Measurements from ENCODE around the gene P2RY6.
A peak's percentile ranks its signal among the peaks of the same experiment; 100 is the strongest.

Gene P2RY6

DNA sequence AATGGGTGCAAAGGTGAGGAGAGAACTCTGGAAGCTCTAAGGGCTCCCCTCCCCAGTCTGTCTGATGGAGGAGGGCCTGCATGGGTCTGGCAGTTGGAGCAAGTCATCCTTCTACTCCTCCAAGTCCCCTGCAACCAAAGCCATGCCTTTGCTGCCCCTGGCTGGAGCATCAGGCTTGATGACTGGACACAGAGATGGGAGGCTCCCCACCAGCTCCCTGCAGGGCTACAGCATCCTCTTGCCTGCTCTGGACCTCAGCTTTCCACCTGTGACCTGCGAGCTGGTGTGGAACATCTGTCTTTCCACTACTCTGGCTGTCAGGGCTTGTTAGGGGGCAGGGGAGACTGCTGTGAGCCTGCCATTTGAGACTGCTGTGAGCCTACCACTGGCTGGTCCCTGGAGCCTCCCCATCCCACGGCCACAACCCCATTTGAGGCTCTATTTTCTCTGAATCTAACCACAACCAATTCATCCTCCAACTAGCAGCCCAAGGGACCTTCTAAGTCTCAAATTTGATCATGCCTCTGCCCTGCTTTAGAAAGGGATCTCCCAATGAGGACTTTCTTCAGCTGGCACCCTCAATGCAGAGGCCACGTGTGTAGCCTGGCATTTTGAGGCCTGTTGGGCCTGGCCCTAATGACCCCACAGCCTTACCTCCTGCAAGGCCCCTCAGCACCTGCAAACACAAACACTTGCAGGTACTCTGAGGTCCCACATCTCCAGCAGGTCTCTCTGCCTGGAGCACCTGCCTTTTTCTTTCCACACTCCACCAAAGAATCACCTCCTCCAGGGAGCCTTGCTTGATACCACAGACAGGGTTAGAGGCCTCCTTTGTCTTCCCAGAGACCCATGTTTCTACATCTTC is 9.9 kb downstream of the P2RY6 start:
- DNase-seq, result no peak

DNA sequence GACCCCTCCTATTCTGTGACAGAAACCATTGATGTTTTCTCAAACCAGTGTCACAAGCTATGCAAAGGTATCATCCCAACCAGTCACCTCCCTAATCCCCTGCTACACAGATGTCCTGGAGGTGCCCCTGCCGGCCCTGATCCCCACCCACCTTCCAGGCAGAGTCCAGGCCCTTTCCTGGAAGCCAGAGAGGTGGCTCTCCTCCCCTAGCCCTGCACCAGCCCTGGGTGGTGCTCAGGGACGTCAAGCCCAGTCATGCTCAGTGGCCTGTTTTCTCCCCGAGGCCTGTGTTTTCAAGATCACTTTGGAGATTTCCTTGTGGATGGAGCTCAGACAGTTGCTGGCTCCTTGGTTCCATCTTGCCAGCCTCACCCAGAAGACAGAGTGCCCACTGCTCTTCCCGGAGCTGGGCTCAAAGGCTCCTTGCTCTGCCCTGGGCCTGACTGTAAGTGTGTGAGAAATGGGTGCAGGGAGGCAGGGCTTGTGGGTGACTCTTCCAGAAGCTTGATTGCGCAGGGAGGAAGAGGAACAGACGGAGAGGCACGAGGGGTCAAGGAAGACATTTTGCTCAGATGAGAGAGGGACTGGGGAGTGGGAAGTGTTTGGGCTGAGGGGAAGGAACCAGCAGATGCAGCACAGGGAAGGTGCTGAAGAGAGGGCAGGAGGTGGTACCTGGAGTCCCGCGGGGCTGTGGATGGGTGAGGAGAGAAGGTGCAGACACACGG is 11.3 kb downstream of the P2RY6 start:
- DNase-seq, result no peak

DNA sequence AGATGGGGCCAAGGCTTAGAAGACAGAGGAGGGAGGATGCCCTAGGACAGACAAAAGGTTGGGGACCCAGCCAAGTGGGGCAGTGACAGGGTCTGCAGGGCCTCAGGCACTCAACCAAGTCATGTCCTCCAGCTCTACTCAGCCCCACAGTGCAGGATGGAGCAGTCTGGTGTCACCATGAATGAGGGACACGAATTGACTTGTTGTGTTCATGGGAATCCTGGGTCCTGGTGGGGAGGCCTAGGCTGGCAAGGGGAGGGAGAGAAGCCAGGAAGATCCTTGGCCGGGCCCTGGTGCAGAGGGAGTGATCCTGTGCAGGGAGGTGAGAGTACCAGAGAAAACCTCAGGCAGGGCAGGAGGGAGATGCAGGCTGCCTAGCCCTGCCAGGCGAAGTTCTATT is 12.0 kb downstream of the P2RY6 start:
- no peak for DNase-seq

DNA sequence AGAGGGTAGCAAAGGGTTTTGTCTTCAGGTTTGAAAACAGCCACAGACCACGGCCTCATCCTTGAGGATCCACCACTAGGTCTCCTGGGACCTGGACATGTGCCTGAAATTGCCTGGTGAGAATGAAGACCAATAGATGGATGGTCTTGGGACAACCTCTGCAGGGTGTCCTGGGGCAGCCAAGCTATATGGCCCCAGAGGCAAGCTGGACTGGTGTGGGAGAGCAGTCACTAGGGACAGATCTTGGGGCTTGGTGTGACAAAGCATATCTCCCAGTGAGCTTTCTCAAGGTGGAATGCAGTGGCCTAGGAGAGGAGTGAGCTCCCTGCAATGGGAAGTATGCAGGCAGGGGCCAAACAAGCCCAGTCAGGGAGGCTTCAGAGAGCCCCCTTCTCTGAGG is 13.6 kb downstream of the P2RY6 start:
- DNase-seq, result no peak

DNA sequence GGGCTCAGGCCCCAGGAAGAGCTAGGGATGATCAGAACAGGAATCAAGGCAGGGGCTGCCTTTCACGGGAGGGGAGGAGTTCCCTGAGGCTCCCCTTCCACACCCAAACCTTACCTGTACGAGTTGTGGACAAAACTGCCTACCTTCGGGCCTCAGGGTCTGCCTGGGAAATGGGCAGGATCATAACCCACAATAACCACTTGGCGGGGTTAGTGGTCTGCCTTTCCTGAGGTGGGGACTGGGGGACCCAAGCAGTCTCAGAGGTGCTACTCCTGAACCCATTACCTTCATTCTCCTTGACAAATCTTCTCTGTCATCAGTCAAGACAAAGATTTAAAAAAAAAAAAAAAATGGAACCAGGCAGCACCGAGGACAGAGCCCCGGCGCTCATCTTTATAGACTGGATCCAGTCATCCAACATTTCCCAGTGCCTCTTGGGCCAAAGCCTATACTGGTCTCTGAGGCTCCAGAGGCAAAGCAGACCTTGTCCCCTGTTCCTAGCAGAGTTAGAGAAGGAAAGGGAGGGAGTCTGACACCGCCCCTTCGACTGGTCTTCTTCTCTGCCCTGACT is 14.2 kb downstream of the P2RY6 start:
- no peak for DNase-seq

DNA sequence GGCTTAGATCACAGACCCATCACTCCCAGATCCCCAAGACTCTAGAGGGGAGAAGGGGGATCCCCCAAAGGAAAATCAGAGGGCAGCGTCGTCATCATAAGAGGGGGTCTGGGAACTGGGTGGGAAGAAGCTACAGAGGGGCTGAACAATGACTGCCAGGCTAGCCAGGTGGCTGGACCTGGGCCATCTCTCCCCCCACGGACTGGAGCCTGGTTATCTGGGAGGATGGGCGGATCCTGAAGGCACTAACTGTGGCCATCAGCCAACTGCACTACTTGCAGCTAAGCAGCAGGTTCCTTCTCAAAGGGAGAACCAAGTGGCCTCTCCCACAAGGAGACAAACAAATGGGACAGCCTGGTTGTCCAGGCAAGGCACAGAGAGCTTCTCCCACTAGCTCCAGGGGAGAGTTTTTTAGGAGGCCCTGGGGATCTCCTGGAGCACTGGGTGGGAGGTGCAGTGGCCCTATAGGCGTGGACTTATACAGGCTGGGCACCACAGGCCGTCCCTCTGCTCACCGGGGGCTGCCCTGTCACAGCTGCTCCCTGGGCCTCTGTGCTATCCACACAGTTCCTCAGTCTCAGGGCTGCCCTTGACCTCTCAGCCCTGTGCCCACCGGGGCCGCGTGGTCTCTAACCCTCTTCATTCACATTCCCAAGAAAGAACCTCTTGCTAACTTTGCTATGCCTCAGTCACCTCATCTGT is 15.4 kb downstream of the P2RY6 start:
- no peak for DNase-seq

DNA sequence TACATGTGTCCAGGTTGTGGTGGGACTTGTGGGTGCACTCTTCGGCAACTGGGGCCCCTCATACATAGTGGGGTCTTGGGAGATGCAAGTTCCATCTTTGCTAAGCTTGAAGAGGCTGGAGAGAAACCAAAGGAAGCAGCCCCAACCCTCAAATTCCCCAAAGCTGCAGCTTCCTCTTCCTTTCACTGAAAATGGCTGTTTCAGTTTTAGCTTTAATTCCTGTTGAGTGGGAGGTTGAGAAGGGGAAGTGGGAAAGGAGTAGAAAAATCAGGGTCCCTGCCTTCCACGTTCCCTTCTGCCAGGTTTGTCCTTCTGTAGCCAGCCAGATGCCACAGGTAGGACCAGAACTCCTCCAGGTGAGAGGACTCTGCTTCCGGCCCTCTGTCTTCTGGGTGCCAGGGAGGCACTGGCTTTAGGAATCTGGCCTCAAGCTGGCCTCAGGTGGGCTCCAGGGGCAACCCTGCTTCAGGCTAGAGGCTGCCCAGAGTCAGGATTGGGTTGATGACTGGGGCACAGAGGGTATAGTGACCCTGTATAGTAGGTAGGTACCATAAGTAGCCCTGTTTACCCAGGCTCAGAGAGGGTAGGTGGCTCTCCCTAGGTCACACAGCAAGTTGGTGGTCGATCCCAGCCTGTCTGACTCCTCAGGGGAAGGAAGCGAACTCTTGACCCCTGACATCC is 16.2 kb downstream of the P2RY6 start:
- DNase-seq, result no peak

DNA sequence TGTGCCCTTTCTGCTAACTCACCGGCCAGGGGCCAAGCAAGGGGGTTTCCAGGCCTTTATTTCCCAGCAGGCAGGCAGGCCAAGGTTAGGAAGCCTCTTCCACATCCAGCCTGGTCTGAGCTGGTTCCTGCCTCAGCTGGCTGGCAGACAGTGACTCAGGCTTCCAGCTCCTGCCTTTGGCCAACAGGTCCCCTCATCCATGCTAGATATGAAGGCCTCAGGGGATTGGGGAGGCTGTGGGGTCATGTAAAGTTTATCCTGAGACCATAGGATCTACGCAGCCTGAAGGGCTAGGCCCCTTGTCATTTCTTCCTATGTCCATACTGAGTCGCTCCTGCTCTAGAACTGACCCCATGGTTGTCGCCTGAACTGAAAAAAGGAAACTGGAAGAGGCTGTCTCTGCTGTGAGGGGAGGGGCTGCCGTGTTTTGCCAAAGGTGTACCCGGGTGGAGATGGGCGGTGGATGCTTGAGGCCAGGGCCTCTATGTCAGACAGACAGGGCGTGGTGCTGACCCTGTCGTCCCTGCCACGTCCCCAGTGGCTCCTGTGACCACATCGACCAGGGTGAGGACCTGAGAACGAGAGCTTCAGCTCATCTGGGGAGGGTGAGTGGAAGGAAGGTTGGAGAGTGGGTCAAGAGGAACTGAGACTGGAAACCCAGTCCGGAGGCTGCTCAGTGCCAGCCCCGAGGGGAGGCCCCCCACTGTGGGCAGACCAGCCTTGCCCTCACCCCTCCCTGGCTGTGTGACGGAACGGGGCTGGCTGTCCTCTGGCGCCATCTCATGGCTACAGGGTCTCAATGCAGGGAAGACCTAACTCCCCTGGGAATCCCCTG is 17.0 kb downstream of the P2RY6 start:
- DNase-seq, result peak; percentile 63

DNA sequence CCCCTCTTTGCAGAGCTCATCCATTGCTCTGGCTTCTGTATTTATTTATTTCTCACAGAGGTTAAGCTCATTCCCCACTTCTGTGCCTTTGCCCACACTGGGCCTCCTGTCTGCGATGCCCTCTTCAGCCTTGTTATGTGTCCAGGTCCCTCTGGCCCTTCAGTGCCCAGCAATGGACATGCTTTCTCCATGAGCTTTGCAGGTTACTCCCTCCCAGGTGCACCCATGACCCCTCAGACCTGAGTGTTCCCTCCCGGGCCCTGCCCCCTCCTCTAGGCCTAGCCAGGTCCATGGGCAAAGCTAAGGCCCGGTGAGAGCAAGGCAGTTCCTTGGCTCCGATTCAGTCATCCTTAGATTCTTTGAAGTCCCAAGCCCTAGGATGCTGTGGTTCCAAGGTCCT is 18.4 kb downstream of the P2RY6 start:
- no peak for DNase-seq

DNA sequence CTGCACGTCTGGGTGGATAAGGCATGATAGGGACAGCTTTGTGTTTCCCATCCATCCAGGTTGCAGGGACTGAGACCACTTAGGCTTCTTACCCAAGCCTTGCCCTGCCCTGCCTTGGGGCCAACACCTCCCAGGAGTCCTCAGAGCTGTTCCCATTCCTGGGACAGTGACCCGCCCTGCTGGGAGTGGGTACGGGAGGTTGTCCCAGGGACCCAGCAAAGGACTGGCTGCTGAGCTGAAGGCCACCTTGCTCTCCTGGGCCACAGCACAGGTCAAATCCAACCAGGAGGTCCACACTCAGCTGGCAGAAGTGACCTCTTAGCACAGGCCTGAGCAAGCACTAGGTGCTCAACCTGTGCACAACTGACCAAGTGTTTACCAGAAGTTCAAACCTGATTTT is 19.1 kb downstream of the P2RY6 start:
- no peak for DNase-seq

DNA sequence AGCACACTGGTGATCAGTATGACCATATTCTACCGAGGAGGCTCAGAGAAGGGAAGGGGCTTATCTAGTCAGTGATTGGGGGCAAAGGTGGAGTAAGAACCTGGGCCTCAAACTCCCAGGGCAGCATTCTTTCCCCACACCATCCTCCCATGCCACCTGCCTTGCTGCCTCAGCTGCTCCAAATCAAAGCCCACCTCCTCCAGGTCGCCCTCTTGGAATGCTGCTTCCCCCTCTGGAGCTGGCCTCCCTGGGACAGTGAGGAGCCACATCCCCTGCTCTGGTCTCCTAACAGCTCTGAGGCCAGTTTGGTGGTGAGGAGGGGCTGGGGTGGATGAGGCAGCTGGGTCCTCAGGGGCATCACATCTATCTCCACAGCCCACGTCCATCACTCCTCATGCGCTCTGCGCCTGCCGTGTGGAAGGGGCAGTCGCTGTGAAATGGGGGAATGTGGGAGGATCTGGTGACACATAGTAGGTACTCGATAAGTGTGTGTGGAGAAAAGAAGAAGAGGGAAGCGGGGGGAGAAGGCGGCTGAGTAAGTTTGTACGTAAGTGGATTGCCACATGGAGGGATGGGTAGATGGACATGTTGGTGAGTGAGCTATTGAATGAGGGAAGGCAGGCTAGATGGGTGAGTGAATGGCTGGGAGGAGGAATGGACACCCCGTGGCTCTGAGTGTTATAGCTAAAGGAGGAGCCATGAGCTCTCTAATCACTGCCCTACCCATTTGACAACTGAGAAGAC is 19.8 kb downstream of the P2RY6 start:
- no peak for DNase-seq

DNA sequence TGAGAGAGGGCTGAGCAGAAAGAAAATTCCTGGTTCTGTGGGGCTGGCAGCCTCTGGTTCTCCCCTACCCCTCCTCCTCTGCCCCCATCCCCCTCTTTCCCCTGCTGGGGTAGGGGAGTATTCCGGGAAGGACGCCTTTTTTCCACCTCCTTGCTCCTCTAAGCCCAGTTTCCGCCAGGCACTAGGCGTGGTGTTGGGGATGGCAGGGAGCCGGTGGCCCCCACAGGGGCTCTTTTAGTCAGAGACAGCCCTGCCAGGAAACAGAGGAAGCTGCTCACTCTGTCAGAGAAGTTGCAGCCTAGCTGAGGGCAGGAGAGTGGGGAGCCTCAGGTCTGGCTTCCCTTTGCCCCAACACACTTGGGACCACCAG is 20.4 kb downstream of the P2RY6 start:
- no peak for DNase-seq

DNA sequence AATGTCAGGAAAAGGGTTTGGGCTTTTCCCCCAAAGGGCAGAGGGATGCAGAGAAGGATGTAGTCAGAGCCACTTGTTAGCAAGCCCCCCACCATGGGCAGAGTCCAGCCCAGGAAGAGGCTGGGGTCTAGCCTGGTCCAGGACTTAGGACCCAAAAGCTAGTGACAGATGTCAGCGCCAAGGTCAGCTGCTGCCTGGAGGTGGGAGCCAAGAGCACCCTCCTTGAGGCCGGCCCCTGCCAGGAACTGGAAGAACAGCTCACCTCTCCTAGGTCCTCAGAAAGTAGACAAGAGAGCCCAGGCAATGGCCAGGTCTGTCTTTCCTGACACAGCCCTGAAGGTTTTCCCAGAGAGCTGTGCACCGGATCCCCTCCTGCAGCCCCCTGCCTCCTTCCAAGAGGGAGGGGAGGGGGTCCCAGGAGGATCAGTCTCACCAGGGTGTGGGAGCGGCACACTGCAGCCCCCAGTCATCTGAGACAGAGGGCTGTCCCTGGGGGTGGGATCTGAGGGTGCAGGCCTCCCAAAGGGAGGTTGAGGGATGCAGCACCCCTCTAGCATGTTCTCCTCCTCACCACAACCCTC is 21.3 kb downstream of the P2RY6 start:
- no peak for DNase-seq

DNA sequence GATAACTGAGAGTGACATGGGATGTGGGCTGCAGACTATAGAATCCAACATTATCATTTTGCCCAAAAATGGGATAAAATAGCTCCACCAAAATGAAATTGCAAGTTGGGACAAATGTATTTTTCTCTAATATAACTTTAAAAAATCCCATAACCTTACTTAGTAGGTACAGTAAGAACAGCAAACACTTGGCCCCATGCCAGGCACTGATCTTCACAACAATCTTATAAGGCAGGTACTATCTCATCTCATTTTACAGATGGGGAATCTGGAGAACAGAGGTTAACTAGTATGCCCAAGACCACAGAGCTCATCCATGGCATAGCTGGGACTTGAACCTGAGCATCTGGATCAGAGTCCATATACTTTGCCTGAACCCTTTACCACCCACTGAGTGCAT is 22.5 kb downstream of the P2RY6 start:
- DNase-seq, result no peak

DNA sequence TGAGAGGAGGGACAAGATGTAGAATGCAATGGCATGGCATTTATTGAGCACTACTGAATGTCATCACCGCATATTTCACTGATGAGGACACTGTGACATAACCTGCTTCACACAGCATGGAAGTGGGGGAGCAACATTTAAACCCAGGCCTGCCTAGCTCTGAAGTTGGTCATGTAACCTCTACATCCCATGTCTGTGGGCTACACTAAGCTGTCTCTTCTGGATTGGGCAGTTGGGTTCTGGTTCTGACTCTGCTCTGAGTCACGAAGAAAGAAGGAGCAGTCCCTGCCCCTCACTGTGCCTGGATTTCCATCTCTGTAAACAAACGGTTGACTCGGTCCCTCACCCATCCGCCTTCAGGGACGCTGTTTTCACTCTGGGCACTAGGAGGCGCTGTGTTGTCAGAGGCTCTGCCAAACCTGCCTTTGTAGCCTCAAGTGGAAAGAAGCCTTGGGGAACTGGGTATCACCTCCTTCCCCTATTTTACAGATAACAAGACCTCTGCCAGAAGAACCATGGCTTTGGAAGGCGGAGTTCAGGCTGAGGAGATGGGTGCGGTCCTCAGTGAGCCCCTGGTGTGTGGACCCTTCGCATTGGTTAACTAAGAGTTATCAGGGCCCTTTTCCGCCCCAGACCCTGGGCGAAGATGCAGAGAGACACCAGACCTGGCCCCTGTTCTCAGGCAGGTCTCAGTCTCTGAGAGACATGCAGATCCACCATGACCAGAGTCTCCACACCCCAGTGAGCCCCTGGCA is 23.3 kb downstream of the P2RY6 start:
- peak; percentile 83 for DNase-seq

DNA sequence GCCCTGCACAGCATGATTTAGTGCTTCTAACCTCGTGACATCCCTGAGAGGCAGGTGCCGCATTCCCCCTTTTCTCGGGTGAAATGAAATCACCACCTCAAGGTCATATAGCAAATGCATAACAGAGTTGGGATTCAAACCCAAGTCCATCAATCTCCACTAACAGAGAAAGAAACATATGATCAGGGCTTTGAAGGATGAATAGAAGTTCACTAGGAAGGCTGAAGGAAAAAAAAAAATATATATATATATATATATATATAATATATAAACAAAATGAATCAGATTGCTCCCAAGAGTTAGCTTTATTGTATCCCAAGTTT is 23.8 kb downstream of the P2RY6 start:
- no peak for DNase-seq

DNA sequence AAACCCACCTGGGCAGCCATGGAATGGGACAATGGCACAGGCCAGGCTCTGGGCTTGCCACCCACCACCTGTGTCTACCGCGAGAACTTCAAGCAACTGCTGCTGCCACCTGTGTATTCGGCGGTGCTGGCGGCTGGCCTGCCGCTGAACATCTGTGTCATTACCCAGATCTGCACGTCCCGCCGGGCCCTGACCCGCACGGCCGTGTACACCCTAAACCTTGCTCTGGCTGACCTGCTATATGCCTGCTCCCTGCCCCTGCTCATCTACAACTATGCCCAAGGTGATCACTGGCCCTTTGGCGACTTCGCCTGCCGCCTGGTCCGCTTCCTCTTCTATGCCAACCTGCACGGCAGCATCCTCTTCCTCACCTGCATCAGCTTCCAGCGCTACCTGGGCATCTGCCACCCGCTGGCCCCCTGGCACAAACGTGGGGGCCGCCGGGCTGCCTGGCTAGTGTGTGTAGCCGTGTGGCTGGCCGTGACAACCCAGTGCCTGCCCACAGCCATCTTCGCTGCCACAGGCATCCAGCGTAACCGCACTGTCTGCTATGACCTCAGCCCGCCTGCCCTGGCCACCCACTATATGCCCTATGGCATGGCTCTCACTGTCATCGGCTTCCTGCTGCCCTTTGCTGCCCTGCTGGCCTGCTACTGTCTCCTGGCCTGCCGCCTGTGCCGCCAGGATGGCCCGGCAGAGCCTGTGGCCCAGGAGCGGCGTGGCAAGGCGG is 24.5 kb downstream of the P2RY6 start:
- no peak for DNase-seq

DNA sequence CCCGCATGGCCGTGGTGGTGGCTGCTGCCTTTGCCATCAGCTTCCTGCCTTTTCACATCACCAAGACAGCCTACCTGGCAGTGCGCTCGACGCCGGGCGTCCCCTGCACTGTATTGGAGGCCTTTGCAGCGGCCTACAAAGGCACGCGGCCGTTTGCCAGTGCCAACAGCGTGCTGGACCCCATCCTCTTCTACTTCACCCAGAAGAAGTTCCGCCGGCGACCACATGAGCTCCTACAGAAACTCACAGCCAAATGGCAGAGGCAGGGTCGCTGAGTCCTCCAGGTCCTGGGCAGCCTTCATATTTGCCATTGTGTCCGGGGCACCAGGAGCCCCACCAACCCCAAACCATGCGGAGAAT is 25.1 kb downstream of the P2RY6 start:
- DNase-seq, result no peak

DNA sequence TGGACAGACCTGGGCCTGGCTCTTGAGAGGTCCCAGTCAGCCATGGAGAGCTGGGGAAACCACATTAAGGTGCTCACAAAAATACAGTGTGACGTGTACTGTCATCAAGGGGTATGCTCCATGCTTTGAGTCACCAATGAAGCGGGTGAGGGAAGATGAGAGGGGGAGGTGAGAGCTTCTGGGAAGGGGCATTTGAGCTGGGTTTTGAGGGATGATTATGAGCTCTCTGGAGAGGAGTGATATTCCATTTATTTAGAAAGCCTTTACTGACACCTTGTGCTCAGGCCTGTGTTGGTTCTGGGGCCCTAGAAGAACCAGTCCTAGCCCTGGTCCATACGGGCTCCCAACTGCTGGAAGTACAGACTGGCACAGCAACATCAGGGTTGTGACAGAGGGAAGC is 25.6 kb downstream of the P2RY6 start:
- no peak for DNase-seq

DNA sequence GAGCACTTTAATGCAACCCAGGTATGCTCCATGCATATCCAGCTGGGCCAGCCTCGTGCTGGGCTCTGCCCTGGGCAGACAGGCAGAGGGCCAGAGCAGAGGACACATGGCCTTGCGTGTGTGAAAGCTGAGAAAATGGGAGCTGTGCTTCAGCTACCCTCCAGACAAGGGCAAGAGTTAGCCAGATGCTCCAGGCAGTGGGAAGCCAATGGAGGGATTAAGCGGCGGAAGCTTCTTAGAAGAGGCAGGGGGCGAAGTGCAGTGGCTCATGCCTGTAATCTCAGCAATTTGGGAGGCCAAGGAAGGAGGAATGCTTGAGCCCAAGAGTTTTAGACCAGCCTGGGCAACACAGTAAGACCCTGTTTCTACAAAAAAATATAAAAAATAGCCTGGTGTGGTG is 26.1 kb downstream of the P2RY6 start:
- DNase-seq, result no peak

Data from stimulated activated CD4-positive, alpha-beta T cell treated with anti-CD3 and anti-CD28 coated beads, Interleukin-15, amount 100 ng/mL, for 24 hours (primary cell).